Epidermal melanocyte (primary cell): ENCODE results near the gene DENND1B.
"Not testable (repeated sequence)": the region's sequence is repeated elsewhere in the genome, so short reads cannot be mapped to it uniquely, and the experiment has no call there.

Experiments used
- DNase-seq: peaks from one replicate; pipeline ENCODE4 v3.0.0; 2011; ENCODE audit warnings: low spot score; ENCODE audit not compliant: insufficient read length

DENND1B gene

DNA sequence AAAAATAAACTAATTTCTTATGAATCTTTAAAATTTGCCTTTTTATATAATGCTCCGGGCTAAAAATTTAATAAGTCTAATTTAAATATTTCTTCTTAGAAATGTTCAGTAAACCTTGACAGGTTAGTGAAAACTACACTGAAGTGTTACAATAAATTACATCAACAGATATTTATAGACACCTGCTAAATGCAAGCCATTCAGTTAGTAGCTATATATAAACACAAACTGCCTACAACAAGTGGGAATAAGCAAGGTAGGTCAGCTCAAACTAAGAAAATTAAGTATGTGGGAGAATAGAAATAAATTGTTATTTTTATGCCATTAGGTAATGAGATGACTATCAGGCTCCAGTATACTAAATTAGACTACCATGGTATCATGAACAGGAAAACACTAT is 215.6 kb downstream of the DENND1B start:
- DNase-seq: no peak

- no peak for DNase-seq
Measured at GRCh38 chr1:197559244-197559643, 216.0 kb downstream of the DENND1B start.

- DNase-seq: no peak
Measured at GRCh38 chr1:197557302-197557701, 218.0 kb downstream of the DENND1B start.

GRCh38 chr1:197553281-197553680 is 222.0 kb downstream of the DENND1B start:
- DNase-seq: no peak

DNA sequence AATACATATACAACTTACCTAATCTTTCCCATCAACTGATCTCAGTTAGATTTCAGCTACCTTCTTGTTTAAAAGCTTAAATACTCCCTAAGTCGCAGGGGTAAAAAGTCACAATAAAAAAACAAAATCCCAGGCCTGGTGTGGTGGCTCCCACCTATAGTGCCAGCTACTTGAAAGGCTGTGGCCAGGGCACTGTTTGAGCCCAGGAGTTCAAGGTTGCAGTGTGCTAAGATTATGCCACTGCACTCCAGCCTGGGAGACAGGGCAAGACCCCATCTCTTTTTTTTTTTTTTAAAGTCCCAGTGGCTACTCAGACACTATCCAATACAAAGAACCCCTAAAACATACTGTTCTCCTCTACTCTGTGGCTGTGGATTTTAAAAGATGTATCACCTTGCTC is 228.3 kb downstream of the DENND1B start:
- DNase-seq: no peak

DNA sequence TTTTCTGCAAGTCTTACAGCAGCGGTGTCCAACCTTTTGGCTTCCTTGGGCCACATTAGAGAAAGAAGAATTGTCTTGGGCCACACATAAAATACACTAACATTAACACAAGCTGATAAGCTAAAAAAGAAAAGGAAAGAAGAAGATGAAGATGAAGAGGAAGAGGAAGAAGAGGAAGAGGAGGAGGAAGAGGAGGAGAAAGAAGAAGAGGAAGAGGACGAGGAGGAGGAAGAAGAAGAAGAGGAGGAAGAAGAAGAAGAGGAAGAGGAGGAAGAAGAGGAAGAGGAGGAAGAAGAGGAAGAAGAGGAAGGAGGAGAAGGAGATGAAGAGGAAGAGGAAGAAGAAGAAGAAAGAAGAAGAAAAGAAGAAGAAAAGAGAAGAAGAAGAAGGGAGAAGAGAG is 230.7 kb downstream of the DENND1B start:
- no peak for DNase-seq

- no peak for DNase-seq
Measured at GRCh38 chr1:197544130-197544529, 231.2 kb downstream of the DENND1B start.

- DNase-seq: no peak
Measured at GRCh38 chr1:197541411-197541810, 233.9 kb downstream of the DENND1B start.

GRCh38 chr1:197526736-197527371 is 248.4 kb downstream of the DENND1B start:
- no peak for DNase-seq

- DNase-seq: peak; percentile 19
Measured at GRCh38 chr1:197521118-197521739, 254.1 kb downstream of the DENND1B start.

DNA sequence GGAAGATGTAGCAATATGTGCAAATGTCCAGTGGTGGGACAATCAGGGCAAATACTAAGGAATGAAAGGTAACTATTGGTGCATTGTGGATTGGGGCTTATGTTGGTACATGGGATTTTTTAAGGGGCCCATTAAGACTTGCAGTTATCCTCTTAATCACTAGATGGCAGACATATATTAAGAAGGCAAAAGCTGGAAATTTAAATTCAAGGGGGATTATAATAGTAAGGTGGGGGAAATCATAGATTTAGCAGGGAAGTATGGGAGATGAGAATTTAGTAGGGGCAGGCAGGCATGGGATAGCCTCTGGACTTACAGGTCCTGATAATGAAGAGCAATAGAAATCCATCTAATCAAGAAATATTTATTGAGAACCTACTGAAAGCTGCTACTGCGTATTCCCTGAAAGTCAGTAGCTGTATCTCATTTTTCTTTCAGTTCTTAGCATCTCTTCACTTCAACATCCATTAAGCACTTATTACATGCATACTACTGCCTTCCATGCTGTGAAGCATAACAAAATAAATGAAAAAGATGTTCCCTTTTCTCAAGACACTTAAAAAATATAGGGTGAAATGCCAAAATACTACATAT is 255.4 kb downstream of the DENND1B start:
- no peak for DNase-seq

GRCh38 chr1:197515421-197515820 is 259.9 kb downstream of the DENND1B start:
- DNase-seq: no peak

- DNase-seq: no peak
Measured at GRCh38 chr1:197510691-197511378, 264.4 kb downstream of the DENND1B start.

DNA sequence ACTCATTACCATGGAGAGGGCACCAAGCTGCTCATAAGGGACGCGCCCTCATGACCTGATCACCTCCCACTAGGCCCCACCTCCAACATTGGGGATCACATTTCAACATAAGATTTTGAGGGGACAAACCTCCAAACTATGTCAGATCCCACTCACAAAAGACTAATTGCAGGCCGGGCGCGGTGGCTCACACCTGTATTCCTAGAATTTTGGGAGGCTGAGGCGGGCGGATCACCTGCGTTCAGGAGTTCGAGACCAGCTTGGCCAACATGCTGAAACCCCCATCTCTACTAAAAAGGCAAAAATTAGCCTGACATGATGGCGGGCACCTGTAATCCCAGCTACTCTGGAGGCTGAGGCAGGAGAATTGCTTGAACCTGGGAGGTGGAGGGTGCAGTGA is 278.6 kb downstream of the DENND1B start:
- no peak for DNase-seq

DNA sequence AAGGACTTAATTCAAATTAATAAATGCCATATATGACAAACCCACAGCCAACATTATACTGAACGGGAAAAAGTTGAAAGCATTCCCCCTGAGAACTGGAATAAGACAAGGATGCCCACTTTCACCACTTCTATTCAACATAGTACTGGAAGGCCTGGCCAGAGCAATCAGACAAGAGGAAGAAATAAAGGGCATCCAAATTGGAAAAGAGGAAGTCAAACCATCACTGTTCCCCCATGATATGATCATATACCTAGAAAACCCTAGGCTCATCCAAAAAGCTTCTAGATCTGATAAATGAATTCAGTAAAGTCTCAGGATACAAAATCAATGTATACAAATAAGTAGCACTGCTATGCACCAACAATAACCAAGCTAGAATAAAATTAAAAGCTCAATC is 283.8 kb downstream of the DENND1B start:
- DNase-seq: not testable (repeated sequence)

DNA sequence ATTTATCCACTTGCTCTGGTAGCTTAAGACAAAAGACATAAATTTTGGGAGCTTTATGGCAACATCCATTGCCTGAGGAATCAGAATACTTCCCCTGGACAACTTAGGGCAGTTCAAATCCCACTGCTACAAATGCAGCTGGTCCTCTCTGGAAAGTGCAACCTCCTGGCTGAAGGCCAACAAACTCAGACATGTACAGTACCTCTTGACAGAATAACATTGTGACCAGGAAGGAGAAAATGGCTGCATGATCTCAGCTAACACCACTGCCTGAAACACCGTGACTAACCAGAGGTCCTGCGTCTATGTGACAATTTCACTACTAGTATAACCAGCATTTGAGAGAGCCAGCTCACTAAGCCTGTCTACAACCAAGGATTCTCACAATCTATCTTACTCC is 288.3 kb downstream of the DENND1B start:
- no peak for DNase-seq

DNA sequence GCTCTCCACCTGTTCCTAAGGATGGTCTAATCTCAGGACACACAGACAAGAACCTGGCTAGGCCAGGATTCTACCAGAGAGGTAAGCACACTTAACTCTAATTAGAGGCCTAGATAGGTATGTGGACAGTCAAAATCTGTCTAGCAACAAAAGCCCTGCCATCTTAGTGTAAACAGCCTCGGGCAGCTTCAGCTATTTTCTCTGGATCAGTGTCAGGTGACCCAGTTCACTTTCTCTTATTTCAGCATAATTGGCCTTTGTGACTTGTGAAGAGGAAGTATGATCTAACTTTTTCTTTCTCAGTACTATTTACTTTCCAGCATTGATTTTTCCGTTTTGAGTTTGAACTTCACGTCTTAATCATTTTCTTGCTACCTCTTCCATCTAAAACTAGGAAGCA is 289.5 kb downstream of the DENND1B start:
- DNase-seq: no peak

- DNase-seq: no peak
Measured at GRCh38 chr1:197481101-197481500, 294.2 kb downstream of the DENND1B start.

DNA sequence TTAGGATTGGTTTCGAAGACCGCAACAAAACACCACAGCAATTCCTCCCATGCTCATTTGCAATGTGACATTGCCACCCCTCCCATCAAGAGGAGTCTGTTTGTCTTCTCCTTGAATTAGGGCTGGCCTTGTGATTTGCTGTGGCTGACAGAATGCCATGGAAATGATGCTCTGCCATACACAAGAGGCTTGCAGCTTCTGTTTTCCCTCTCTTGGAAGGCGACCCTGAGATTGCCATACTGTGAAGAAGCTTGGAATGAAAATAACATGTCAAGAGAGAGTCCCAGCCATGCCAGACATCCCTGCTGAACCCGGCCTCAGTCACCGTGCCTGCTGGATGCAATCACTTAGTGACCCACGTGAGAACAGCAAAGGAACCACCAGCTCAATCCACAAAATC is 294.8 kb downstream of the DENND1B start:
- DNase-seq: no peak

DNA sequence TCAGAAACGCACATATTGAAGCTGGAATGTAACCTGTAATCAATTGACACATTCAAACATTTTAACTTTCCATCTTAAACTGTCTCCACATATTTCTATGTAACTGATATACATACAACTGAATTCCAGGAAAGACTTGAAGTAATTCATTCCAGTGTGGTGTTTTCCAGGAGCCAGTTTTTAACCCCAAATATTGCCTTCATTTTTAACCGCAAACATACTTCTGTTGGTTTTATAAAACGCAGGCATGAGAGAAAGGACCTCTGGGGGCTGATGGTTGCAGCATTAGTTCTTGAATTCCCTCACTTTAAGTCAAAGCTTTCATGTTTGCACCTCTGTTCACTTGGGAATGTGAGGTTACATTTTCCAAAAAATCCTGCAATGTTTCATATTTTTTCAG is 303.1 kb downstream of the DENND1B start:
- no peak for DNase-seq

DNA sequence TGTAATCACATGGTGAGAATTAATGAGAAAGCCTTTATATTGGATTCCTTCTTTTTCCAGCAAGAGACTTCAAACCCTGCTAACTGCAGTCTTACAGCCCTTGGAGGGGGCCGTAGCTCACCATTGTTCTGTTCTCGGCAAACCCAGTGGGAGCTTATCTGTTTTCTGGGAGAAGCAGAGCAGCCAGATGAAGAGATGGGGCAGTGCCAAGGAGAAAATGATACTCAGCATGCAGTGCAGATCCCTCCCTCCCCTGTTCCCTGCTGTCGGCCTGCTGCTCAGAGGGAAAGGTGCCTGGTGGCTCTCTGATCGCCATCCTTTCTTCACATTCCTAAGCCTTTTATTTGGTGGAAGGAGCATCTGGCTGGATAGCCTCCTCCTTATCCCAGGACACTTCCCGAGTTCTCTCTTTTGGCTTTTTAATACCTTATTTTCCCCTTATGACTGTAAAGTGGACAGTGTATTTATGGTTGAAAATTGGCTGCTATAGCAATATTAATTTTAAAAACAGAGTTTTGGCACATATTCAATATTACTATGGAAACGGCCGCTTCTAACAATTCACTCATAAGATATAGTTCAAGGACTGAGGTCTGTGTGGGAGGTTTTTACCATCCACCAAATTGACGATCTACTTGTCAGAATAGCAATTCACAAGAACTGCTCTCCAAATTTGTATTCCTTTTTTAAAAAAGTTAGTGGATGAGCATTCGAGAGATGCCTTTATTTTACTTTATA is 303.9 kb downstream of the DENND1B start:
- no peak for DNase-seq

DNA sequence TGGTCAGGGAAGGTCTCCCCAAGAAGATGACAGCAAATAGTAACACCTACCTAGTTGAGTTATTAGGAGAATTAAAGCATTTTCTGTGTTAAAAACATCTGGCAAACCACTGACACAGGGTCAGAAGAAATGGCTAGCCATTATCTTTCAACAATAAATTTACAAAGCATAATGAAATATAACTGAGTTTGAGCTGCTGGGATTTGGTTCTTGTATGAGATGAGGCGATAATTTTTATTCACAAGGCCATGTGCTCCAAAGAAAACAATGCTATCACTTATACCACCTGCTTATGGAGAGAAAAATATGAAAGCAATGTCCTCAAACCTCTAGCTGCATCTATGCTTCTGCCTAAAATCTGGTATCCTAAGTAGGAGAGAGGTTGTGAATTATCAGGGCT is 304.9 kb downstream of the DENND1B start:
- DNase-seq: no peak
